Gastroesophageal sphincter (tissue), 4 donors: ENCODE results near the gene NCKAP5L. TPM values are rescaled to one million over a fixed set of nuclear protein-coding genes. Genes with fewer than 3 reads are reported as not detected.
"Not testable (repeated sequence)": the region's sequence is repeated elsewhere in the genome, so short reads cannot be mapped to it uniquely, and the experiment has no call there.

ENCODE experiments used
- ATAC-seq: fragments of 150-250 bp; one replicate; pipeline ENCODE4 v1.9.1; 2016; ENCODE audit warnings: mild to moderate bottlenecking, moderate library complexity
- H3K27ac ChIP-seq, 4 donors: fragments of 200-600 bp; sonication (generic) in 3 of 4; 1 replicate in 3 of 4; 2 replicates in 1 of 4; pipeline ENCODE4 v1.5.1; 2016 to 2019
- H3K27me3 ChIP-seq: fragments of 200-600 bp; sonication (generic); one replicate; pipeline ENCODE4 v1.5.1; 2019
- H3K36me3 ChIP-seq, 2 donors: fragments of 200-600 bp; sonication (generic); one replicate each; pipeline ENCODE4 v1.5.1; 2019; ENCODE audit warnings: control low read depth in 1 of 2
- H3K4me1 ChIP-seq, 3 donors: fragments of 200-600 bp; sonication (generic); 1 replicate in 2 of 3; 2 replicates in 1 of 3; pipeline ENCODE4 v1.5.1; 2016 to 2019; ENCODE audit warnings: control low read depth in 2 of 3
- H3K4me3 ChIP-seq, 2 donors: fragments of 200-600 bp; sonication (generic); one replicate each; pipeline ENCODE4 v1.5.1; 2019; ENCODE audit warnings: mild to moderate bottlenecking in 1 of 2, moderate library complexity in 1 of 2
- H3K9me3 ChIP-seq, 3 donors: fragments of 200-600 bp; sonication (generic); one replicate each; pipeline ENCODE4 v1.5.1; 2017 to 2019; ENCODE audit warnings: control low read depth in 2 of 3
- CTCF ChIP-seq, 4 experiments: fragments of 200-600 bp in 2 of 4; fragments of 450-650 bp in 2 of 4; sonication (generic) in 1 of 4; IDR thresholded peaks; one replicate each; pipeline ENCODE4 v1.5.1; 2017 to 2019; ENCODE audit warnings: antibody characterized with exemption in 4 of 4, mild to moderate bottlenecking in 2 of 4, moderate library complexity in 2 of 4
- EP300 ChIP-seq: sonication (generic); formaldehyde crosslinking; IDR thresholded peaks from one replicate; pipeline ENCODE4 v1.6.1; 2017; ENCODE audit warnings: antibody characterized with exemption, mild to moderate bottlenecking
- POLR2A ChIP-seq, 2 donors: fragments of 450-650 bp; IDR thresholded peaks; one replicate each; pipeline ENCODE4 v1.6.1; 2017; ENCODE audit warnings: antibody characterized with exemption in 2 of 2, mild to moderate bottlenecking in 2 of 2, moderate library complexity in 1 of 2
- POLR2AphosphoS5 ChIP-seq: sonication (generic); formaldehyde crosslinking; IDR thresholded peaks from one replicate; pipeline ENCODE4 v1.6.1; 2017; ENCODE audit warnings: antibody characterized with exemption
- WGBS, 2 donors: methylation state at CpG; one replicate each; pipeline ENCODE4 v1.1.5; 2018; ENCODE audit warnings: low coverage in 1 of 2; 5-methylcytosine and 5-hydroxymethylcytosine counted together
- total RNA-seq, 4 donors: library from RNA; depleted of rRNA; stranded (reverse); fragments of >200 nt; gene quantifications; one replicate each; pipeline ENCODE4 v1.1.0, GENCODE V29; 2016

Gene NCKAP5L
- total RNA-seq, 4 donors from 2014 or later = 15.3 to 27.5 (median 19.0) TPM

- TF ChIP-seq CTCF (IDR thresholded peaks at IDR 0.05) = no peak
- TF ChIP-seq POLR2AphosphoS5 = no peak
- TF ChIP-seq POLR2A (IDR thresholded peaks at IDR 0.05) = no peak
- TF ChIP-seq EP300 = no peak
- Histone ChIP-seq H3K36me3 (no peaks in the 10 kb centered on the region), H3K9me3 (no peaks in the 10 kb centered on the region), H3K27ac (no peak overlapping the region), H3K4me3 (no peak overlapping the region), H3K27me3 (no peaks in the 10 kb centered on the region), H3K4me1 (peaks cover 0 to 13% (median 0%) of the 10 kb centered on the region in 3 donors)
- WGBS, 2 donors = 62 to 76% methylated on average over 4 to 5 of the region's 5 CpGs
- no peak for ATAC-seq
Observed at GRCh38 chr12:49776858-49777257, 51.4 kb downstream of the NCKAP5L start.

- Histone ChIP-seq H3K36me3 (no peaks in the 10 kb centered on the region), H3K4me3 (no peak overlapping the region), H3K27me3 (no peaks in the 10 kb centered on the region), H3K9me3 (no peaks in the 10 kb centered on the region), H3K4me1 (peaks cover 0 to 13% (median 0%) of the 10 kb centered on the region in 3 donors), H3K27ac (no peak overlapping the region)
- 15 to 25% methylated on average over 4 to 5 of the region's 7 CpGs for WGBS, 2 donors
- ATAC-seq = peak; percentile 91
- TF ChIP-seq CTCF (IDR thresholded peaks at IDR 0.05) = peak; percentile 45 to 82 (median 78)
- TF ChIP-seq EP300 = no peak
- no peak for TF ChIP-seq POLR2AphosphoS5
- no peak for TF ChIP-seq POLR2A (IDR thresholded peaks at IDR 0.05)
Observed at GRCh38 chr12:49776413-49776812, 51.8 kb downstream of the NCKAP5L start.

GRCh38 chr12:49773102-49773501, 55.1 kb downstream of the NCKAP5L start:
- H3K4me3 ChIP-seq, ATAC-seq, H3K27me3 ChIP-seq, H3K36me3 ChIP-seq, H3K9me3 ChIP-seq, H3K4me1 ChIP-seq, H3K27ac ChIP-seq: not testable (repeated sequence)
- 67 to 81% methylated on average over 3 to 6 of the region's 7 CpGs for WGBS, 2 donors

- H3K27me3 ChIP-seq = no peaks in the 10 kb centered on the region
- H3K4me3 ChIP-seq = no peak overlapping the region
- WGBS, 2 donors = 77 to 80% methylated on average over 3 of the region's 4 CpGs
- no peak overlapping the region for H3K27ac ChIP-seq
- no peaks in the 10 kb centered on the region for H3K9me3 ChIP-seq
- ATAC-seq = no peak
- H3K36me3 ChIP-seq = peaks cover 0 to 29% of the 10 kb centered on the region in 2 donors
- peaks cover 0 to 13% (median 0%) of the 10 kb centered on the region in 3 donors for H3K4me1 ChIP-seq
- TF ChIP-seq CTCF (IDR thresholded peaks at IDR 0.05) (no peak), POLR2AphosphoS5 (no peak), POLR2A (IDR thresholded peaks at IDR 0.05) (no peak), EP300 (no peak)
Observed at GRCh38 chr12:49767333-49767732, 60.9 kb downstream of the NCKAP5L start.

- Histone ChIP-seq H3K4me1 (peaks cover 0 to 16% (median 0%) of the 10 kb centered on the region in 3 donors), H3K27ac (no peak overlapping the region), H3K4me3 (no peak overlapping the region), H3K9me3 (no peaks in the 10 kb centered on the region), H3K36me3 (peaks cover 2 to 42% of the 10 kb centered on the region in 2 donors), H3K27me3 (no peaks in the 10 kb centered on the region)
- TF ChIP-seq CTCF (IDR thresholded peaks at IDR 0.05) (no peak), POLR2AphosphoS5 (no peak), POLR2A (IDR thresholded peaks at IDR 0.05) (no peak), EP300 (no peak)
- no peak for ATAC-seq
- WGBS, 2 donors = 88 to 92% methylated on average over 7 to 8 of the region's 8 CpGs
Observed at GRCh38 chr12:49766115-49766455, 62.1 kb downstream of the NCKAP5L start.
